ENCODE data around the gene TMSB4Y. TPM values are rescaled to one million over a fixed set of nuclear protein-coding genes. Genes with fewer than 3 reads are reported as not detected.

Gene TMSB4Y
- total RNA-seq, 1 experiment from 2014 or later: not detected

DNA sequence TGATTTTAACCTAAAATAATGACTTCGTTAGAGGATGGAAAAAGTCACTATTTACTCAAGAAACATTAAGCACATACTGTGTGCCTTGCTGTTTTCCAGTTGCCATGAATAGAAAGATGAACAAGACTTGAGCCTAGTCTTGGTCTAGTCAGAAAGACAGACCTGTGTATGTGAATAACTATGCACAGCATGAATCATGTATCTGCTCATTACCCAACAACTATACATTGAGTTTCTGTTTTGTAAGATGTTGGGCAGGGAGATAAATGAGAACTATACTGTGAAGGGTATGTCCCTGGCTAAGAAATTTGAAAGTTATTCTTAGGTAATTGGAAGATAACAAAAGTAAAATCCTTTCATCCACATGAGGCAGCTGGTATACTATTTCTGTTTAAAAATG lies 4.3 kb downstream of the TMSB4Y start:
- no peaks in the 10 kb centered on the region for H3K79me2 ChIP-seq (ENCODE audit: low read depth)
- H3K36me3 ChIP-seq (ENCODE audit: low read depth): no peaks in the 10 kb centered on the region
- no peak for DNase-seq
- H3F3A ChIP-seq (ENCODE audit: insufficient read depth, low read depth): no peaks in the 10 kb centered on the region
- no peaks in the 10 kb centered on the region for H3K27me3 ChIP-seq (ENCODE audit: insufficient read depth, low read depth)
- no peaks in the 10 kb centered on the region for H3K9me3 ChIP-seq (ENCODE audit: insufficient read depth, low read depth)
- intact Hi-C loops (cut with micrococcal nuclease; ENCODE audit: unreplicated experiment): no loop called here
- BruUV-seq (replicated peaks): no TSS peak
- no peaks in the 10 kb centered on the region for H3K9me2 ChIP-seq (ENCODE audit: insufficient read depth)
- ChIA-PET POLR2A (ENCODE audit: unreplicated experiment) (no interaction called here), CTCF (no interaction called here)
- no peak for TF ChIP-seq EZH2 (IDR thresholded peaks at IDR 0.05; ENCODE audit: low read depth)
- TF ChIP-seq, protein P1, sequence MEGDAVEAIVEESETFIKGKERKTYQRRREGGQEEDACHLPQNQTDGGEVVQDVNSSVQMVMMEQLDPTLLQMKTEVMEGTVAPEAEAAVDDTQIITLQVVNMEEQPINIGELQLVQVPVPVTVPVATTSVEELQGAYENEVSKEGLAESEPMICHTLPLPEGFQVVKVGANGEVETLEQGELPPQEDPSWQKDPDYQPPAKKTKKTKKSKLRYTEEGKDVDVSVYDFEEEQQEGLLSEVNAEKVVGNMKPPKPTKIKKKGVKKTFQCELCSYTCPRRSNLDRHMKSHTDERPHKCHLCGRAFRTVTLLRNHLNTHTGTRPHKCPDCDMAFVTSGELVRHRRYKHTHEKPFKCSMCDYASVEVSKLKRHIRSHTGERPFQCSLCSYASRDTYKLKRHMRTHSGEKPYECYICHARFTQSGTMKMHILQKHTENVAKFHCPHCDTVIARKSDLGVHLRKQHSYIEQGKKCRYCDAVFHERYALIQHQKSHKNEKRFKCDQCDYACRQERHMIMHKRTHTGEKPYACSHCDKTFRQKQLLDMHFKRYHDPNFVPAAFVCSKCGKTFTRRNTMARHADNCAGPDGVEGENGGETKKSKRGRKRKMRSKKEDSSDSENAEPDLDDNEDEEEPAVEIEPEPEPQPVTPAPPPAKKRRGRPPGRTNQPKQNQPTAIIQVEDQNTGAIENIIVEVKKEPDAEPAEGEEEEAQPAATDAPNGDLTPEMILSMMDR (conservative IDR thresholded peaks at IDR 0.05): no peak
- no peak overlapping the region for H3K4me3 ChIP-seq
- H2AFZ ChIP-seq: no peak overlapping the region
- H3K27ac ChIP-seq: no peak overlapping the region
- no peak overlapping the region for H3K4me2 ChIP-seq
- H4K20me1 ChIP-seq (ENCODE audit: insufficient read depth): no peaks in the 10 kb centered on the region
- H3K4me1 ChIP-seq (replicated peaks; ENCODE audit: insufficient read depth): no peaks in the 10 kb centered on the region

DNA sequence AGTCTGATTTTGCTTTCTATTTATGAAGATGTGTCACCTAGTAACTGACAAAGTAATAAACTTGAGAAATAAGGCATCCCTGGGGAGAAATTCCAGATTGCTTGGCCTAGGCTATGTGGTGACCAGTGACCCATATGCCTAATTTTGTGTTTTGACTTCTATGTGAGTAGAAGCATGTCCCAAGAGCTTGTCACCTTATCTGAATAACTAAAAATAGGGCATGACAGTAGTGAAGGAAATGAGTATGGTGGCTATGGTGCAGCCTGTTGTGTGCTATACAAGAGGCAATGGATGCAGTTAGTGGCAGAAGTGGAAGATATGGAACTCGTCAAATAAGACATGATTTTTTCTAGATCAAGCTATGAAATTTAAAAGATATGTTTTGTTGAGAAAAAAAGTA lies 15.3 kb downstream of the TMSB4Y start:
- BruUV-seq (replicated peaks): no TSS peak
- Histone ChIP-seq H2AFZ (no peak overlapping the region), H3K4me1 (replicated peaks; ENCODE audit: insufficient read depth) (no peaks in the 10 kb centered on the region), H3K4me2 (no peak overlapping the region), H3K36me3 (ENCODE audit: low read depth) (no peaks in the 10 kb centered on the region), H4K20me1 (ENCODE audit: insufficient read depth) (no peaks in the 10 kb centered on the region), H3K9me2 (ENCODE audit: insufficient read depth) (no peaks in the 10 kb centered on the region), H3K9me3 (ENCODE audit: insufficient read depth, low read depth) (no peaks in the 10 kb centered on the region), H3K4me3 (no peak overlapping the region), H3K27me3 (ENCODE audit: insufficient read depth, low read depth) (no peaks in the 10 kb centered on the region), H3K27ac (no peak overlapping the region), H3K79me2 (ENCODE audit: low read depth) (no peaks in the 10 kb centered on the region), H3F3A (ENCODE audit: insufficient read depth, low read depth) (no peaks in the 10 kb centered on the region)
- POLR2A ChIA-PET (ENCODE audit: unreplicated experiment): no interaction called here
- no peak for TF ChIP-seq EZH2 (IDR thresholded peaks at IDR 0.05; ENCODE audit: low read depth)
- TF ChIP-seq, protein P1 (conservative IDR thresholded peaks at IDR 0.05): no peak
- intact Hi-C loops (cut with micrococcal nuclease; ENCODE audit: unreplicated experiment): no loop called here
- CTCF ChIA-PET: no interaction called here
- no peak for DNase-seq

DNA sequence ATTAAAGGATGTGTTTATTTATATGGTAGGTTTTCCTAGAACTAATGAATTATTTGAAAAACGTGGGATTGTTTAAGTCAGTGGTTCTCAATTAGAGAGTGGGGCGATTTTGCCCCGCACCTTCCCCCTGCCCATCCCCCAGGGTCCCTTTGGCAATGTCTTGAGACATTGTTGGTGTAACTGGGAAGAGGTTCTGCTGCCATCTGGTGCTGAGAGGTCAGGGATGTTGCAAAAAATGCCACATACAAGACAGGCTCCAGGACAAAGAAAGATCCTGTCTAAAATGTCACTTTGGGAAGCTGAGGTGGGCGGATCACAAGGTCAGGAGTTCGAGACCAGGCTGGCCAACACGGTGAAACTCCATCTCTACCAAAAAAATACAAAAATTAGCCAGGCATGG lies 25.8 kb downstream of the TMSB4Y start:
- Histone ChIP-seq H2AFZ (no peak overlapping the region), H3K27me3 (ENCODE audit: insufficient read depth, low read depth) (no peaks in the 10 kb centered on the region), H3K4me2 (no peak overlapping the region), H3F3A (ENCODE audit: insufficient read depth, low read depth) (no peaks in the 10 kb centered on the region), H3K36me3 (ENCODE audit: low read depth) (no peaks in the 10 kb centered on the region), H3K4me3 (no peak overlapping the region), H3K9me3 (ENCODE audit: insufficient read depth, low read depth) (no peaks in the 10 kb centered on the region), H3K9me2 (ENCODE audit: insufficient read depth) (no peaks in the 10 kb centered on the region), H3K27ac (no peak overlapping the region), H3K79me2 (ENCODE audit: low read depth) (no peaks in the 10 kb centered on the region), H3K4me1 (replicated peaks; ENCODE audit: insufficient read depth) (no peaks in the 10 kb centered on the region), H4K20me1 (ENCODE audit: insufficient read depth) (no peaks in the 10 kb centered on the region)
- no peak for DNase-seq
- CTCF ChIA-PET: no interaction called here
- intact Hi-C loops (cut with micrococcal nuclease; ENCODE audit: unreplicated experiment): no loop called here
- POLR2A ChIA-PET (ENCODE audit: unreplicated experiment): no interaction called here
- no TSS peak for BruUV-seq (replicated peaks)
- TF ChIP-seq EZH2 (IDR thresholded peaks at IDR 0.05; ENCODE audit: low read depth): no peak
- TF ChIP-seq, protein P1 (conservative IDR thresholded peaks at IDR 0.05): no peak
